CD4-positive, alpha-beta T cell treated with Interleukin-15 for 1 hour (primary cell): ENCODE results near the gene C10orf90.
"Not testable (repeated sequence)": the region's sequence is repeated elsewhere in the genome, so short reads cannot be mapped to it uniquely, and the experiment has no call there.

Source experiments
- DNase-seq: peaks from one replicate; pipeline ENCODE4 v3.0.0-alpha.2; 2020

Gene C10orf90

GRCh38 chr10:126380352-126381076 lies 290.0 kb downstream of the C10orf90 start:
- no peak for DNase-seq

DNA sequence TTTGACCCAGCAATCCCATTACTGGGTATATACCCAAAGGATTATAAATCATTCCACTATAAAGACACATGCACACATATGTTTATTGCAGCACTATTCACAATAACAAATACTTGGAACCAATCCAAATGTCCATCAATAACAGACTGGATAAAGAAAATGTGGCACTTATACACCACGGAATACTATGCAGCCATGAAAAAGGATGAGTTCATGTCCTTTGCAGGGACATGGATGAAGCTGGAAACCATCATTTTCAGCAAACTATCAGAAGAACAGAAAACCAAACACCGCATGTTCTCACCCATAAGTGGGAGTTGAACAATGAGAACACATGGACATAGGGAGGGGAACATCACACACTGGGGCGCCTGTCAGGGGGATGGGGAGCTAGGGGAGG lies 291.3 kb downstream of the C10orf90 start:
- DNase-seq = not testable (repeated sequence)

DNA sequence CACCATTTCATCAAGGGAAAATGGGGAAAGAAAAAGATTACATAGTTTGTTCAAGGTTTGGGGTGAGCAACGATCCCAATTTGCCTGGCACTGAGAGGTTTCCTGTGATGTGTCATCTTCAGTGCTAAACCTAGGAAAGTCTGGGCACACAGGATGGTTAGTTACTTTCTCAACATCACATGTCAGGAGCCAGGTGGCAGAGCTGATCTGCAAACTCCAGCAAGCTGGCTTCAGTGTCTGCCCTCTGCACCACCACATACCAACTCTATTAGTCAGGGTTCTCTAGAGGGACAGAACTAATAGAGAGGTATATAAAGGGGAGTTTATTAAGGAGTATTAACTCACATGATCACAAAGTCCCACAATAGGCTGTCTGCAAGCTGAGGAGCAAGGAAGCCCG lies 293.5 kb downstream of the C10orf90 start:
- DNase-seq = no peak

DNA sequence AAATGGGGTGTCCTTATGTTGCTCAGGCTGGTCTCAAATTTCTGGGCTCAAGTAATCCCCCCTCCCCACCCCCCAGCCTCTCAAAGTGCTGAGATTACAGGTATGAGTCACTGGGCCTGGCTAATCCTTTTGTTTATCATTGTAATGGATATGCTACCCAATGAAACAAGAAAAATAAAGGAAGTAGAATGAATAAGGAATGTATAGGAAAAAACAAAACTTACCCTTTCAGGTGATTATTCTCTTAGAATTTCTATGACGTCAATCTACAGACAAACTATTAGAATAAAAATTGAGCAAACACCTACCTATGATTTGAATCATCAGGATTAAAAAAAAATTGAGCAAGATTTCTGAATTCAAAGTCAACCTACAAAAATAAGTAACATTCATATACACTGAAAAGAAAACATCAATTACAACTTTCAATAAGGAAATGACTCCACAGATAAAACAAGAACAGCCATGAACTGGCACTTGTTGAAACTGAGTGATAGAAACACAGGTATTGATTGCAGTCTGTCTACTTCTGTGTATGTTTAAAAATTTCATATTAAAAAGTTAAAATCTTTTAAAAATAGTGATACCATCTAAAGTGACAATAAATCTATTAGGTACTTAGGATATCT lies 294.5 kb downstream of the C10orf90 start:
- DNase-seq = no peak

GRCh38 chr10:126375299-126375698 lies 295.2 kb downstream of the C10orf90 start:
- DNase-seq = no peak
